Measurements from ENCODE around the gene CAPZA2. TPM values are rescaled to one million over a fixed set of nuclear protein-coding genes. Genes with fewer than 3 reads are reported as not detected.

CAPZA2 gene
- polyA plus RNA-seq, 3 donors = 67.0 to 807 (median 672) TPM

DNA sequence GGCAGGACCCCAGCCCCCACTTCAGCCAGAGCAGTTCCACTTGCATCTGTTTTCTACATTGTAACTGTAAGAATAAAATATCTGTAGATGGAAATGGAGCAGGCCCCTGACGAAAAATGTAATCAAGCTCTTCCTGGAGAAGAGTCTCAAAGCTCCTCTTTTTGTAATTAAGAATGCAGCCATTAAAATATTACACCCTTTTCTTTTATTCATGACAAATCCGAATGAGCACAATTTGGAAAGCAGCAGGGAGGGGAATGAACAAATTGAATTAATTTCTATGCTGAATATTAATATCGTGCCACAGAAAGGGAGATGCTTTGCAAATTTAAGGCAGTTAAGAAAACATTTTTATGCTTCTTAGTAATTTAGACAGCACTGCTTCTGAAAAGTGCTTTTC is 24.8 kb upstream of the CAPZA2 start:
- Histone ChIP-seq H3K9me3 (replicated peaks in 1 of 2; ENCODE audit: control insufficient read depth in 1 of 2, insufficient read depth in 1 of 2, low read length in 2 of 2) (no peaks in the 10 kb centered on the region), H3K9ac (ENCODE audit: insufficient read depth, low read length, poor library complexity, severe bottlenecking) (no peak overlapping the region), H3K79me2 (ENCODE audit: insufficient read depth, low read length) (no peaks in the 10 kb centered on the region), H4K20me1 (ENCODE audit: insufficient read depth, low read length) (no peaks in the 10 kb centered on the region), H3K36me3 (replicated peaks in 1 of 2; ENCODE audit: control insufficient read depth in 1 of 2, insufficient read depth in 2 of 2, low read length in 2 of 2) (no peaks in the 10 kb centered on the region), H3K27ac (ENCODE audit: low read depth in 1 of 2, low read length in 2 of 2) (no peak overlapping the region), H3K4me1 (ENCODE audit: control insufficient read depth in 1 of 2, insufficient read depth in 2 of 2, low read length in 2 of 2) (peaks cover 7 to 8% of the 10 kb centered on the region in 2 donors), H3K4me3 (replicated peaks in 1 of 3; ENCODE audit: low read depth in 2 of 3, low read length in 3 of 3) (no peak overlapping the region), H3K27me3 (ENCODE audit: control insufficient read depth in 2 of 2, insufficient read depth in 2 of 2, low read length in 2 of 2) (no peaks in the 10 kb centered on the region), H3K4me2 (replicated peaks; ENCODE audit: extremely low read depth, low read length, poor library complexity, severe bottlenecking) (no peak overlapping the region), H2AFZ (ENCODE audit: insufficient read depth, low read depth, low read length, poor library complexity, severe bottlenecking) (no peak overlapping the region)
- TF ChIP-seq, protein P1, sequence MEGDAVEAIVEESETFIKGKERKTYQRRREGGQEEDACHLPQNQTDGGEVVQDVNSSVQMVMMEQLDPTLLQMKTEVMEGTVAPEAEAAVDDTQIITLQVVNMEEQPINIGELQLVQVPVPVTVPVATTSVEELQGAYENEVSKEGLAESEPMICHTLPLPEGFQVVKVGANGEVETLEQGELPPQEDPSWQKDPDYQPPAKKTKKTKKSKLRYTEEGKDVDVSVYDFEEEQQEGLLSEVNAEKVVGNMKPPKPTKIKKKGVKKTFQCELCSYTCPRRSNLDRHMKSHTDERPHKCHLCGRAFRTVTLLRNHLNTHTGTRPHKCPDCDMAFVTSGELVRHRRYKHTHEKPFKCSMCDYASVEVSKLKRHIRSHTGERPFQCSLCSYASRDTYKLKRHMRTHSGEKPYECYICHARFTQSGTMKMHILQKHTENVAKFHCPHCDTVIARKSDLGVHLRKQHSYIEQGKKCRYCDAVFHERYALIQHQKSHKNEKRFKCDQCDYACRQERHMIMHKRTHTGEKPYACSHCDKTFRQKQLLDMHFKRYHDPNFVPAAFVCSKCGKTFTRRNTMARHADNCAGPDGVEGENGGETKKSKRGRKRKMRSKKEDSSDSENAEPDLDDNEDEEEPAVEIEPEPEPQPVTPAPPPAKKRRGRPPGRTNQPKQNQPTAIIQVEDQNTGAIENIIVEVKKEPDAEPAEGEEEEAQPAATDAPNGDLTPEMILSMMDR (IDR thresholded peaks at IDR 0.05) = no peak
- Mint-ChIP-seq H3K36me3 (no peaks in the 10 kb centered on the region), H3K27me3 (ENCODE audit: low read depth in 3 of 3) (peaks cover 0 to 5% (median 4%) of the 10 kb centered on the region in 3 donors), H3K4me3 (no peak overlapping the region), H3K27ac (no peak overlapping the region), H3K9me3 (peaks cover 0 to 3% (median 0%) of the 10 kb centered on the region in 7 donors), H3K4me1 (peaks cover 8% of the 10 kb centered on the region)
- intact Hi-C loops (cut with micrococcal nuclease) = no loop called here
- no peak for DNase-seq
- WGBS (ENCODE audit: insufficient coverage) = no CpG with 5 or more reads among the region's 3 CpGs

DNA sequence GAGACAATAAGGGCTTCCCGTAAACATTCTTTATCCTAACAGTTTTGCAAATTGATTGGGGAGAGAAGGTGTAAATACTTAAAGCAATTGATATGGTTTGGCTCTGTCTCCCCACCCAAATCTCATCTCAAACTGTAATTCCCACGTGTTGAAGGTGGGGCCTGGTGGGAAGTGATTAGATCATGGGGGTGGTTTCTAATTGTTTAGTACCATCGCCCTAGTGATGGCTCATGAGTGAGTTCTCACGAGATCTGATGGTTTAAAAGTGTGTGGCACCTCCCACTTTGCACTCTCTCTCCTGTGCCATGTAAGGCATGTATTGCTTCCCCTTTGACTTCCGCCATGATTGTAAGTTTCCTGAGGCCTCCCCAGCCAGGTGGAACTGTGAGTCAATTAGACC is 22.1 kb upstream of the CAPZA2 start:
- H3K36me3 Mint-ChIP-seq = no peaks in the 10 kb centered on the region
- H3K4me3 ChIP-seq (replicated peaks in 1 of 3; ENCODE audit: low read depth in 2 of 3, low read length in 3 of 3) = no peak overlapping the region
- WGBS (ENCODE audit: insufficient coverage) = no CpG with 5 or more reads among the region's 5 CpGs
- H3K27ac Mint-ChIP-seq = no peak overlapping the region
- TF ChIP-seq, protein P1 (IDR thresholded peaks at IDR 0.05) = no peak
- no peaks in the 10 kb centered on the region for H3K79me2 ChIP-seq (ENCODE audit: insufficient read depth, low read length)
- H3K4me2 ChIP-seq (replicated peaks; ENCODE audit: extremely low read depth, low read length, poor library complexity, severe bottlenecking) = no peak overlapping the region
- DNase-seq = no peak
- H3K27me3 ChIP-seq (ENCODE audit: control insufficient read depth in 2 of 2, insufficient read depth in 2 of 2, low read length in 2 of 2) = no peaks in the 10 kb centered on the region
- peaks cover 0 to 4% (median 3%) of the 10 kb centered on the region in 3 donors for H3K27me3 Mint-ChIP-seq (ENCODE audit: low read depth in 3 of 3)
- no peaks in the 10 kb centered on the region for H4K20me1 ChIP-seq (ENCODE audit: insufficient read depth, low read length)
- no peak overlapping the region for H3K27ac ChIP-seq (ENCODE audit: low read depth in 1 of 2, low read length in 2 of 2)
- H3K4me1 ChIP-seq (ENCODE audit: control insufficient read depth in 1 of 2, insufficient read depth in 2 of 2, low read length in 2 of 2) = peaks cover 26 to 33% of the 10 kb centered on the region in 2 donors
- peaks cover 29% of the 10 kb centered on the region for H3K4me1 Mint-ChIP-seq
- no peaks in the 10 kb centered on the region for H3K36me3 ChIP-seq (replicated peaks in 1 of 2; ENCODE audit: control insufficient read depth in 1 of 2, insufficient read depth in 2 of 2, low read length in 2 of 2)
- no peak overlapping the region for H3K4me3 Mint-ChIP-seq
- H3K9me3 Mint-ChIP-seq = peaks cover 0 to 3% (median 0%) of the 10 kb centered on the region in 7 donors
- no peaks in the 10 kb centered on the region for H3K9me3 ChIP-seq (replicated peaks in 1 of 2; ENCODE audit: control insufficient read depth in 1 of 2, insufficient read depth in 1 of 2, low read length in 2 of 2)
- H2AFZ ChIP-seq (ENCODE audit: insufficient read depth, low read depth, low read length, poor library complexity, severe bottlenecking) = no peak overlapping the region
- H3K9ac ChIP-seq (ENCODE audit: insufficient read depth, low read length, poor library complexity, severe bottlenecking) = no peak overlapping the region
- intact Hi-C loops (cut with micrococcal nuclease) = no loop called here
